Body of pancreas (tissue), 4 donors: Measurements from ENCODE around the gene TMEM50B. TPM values are rescaled to one million over a fixed set of nuclear protein-coding genes. Genes with fewer than 3 reads are reported as not detected.

Experiments used
- ATAC-seq: fragments of 150-250 bp; one replicate; pipeline ENCODE4 v1.9.1; 2016
- DNase-seq, 4 donors: peaks; one replicate each; pipeline ENCODE4 v3.0.0-alpha.2; 2019
- H3K27ac ChIP-seq, 4 donors: fragments of 200-600 bp; sonication (generic); 1 replicate in 3 of 4; 2 replicates in 1 of 4; pipeline versions ENCODE4 v1.5.1 to v1.6.1; 2016 to 2019; ENCODE audit warnings: mild to moderate bottlenecking in 1 of 4, mixed read lengths in 1 of 4, moderate library complexity in 1 of 4
- H3K27me3 ChIP-seq, 2 donors: fragments of 200-600 bp; sonication (generic); one replicate each; pipeline ENCODE4 v1.6.0; 2016; ENCODE audit warnings: mild to moderate bottlenecking in 1 of 2
- H3K36me3 ChIP-seq, 2 donors: fragments of 200-600 bp; sonication (generic); replicated peaks in 1 of 2; 2 replicates each; pipeline ENCODE4 v1.5.1; 2016; ENCODE audit warnings: low read depth in 2 of 2; ENCODE audit not compliant: insufficient read depth in 1 of 2
- H3K4me1 ChIP-seq: fragments of 200-600 bp; sonication (generic); one replicate; pipeline ENCODE4 v1.6.0; 2016
- H3K4me3 ChIP-seq, 2 donors: fragments of 200-600 bp; sonication (generic); 1 replicate in 1 of 2; 2 replicates in 1 of 2; pipeline ENCODE4 v1.5.1; 2016 to 2019
- H3K9me3 ChIP-seq, 3 donors: fragments of 200-600 bp; sonication (generic); 1 replicate in 2 of 3; 2 replicates in 1 of 3; pipeline ENCODE4 v1.5.1; 2016
- CTCF ChIP-seq, 7 experiments: fragments of 450-650 bp in 4 of 7; fragments of 200-600 bp in 3 of 7; sonication (generic) in 3 of 7; IDR thresholded peaks; one replicate each; pipeline ENCODE4 v1.5.1; 2016 to 2019; ENCODE audit warnings: antibody characterized with exemption in 7 of 7
- POLR2A ChIP-seq, 3 donors: fragments of 450-650 bp; IDR thresholded peaks; one replicate each; pipeline ENCODE4 v1.6.1; 2016; ENCODE audit warnings: antibody characterized with exemption in 3 of 3, mild to moderate bottlenecking in 2 of 3
- WGBS, 2 donors: methylation state at CpG; one replicate each; pipeline ENCODE4 v1.1.5; 2017; 5-methylcytosine and 5-hydroxymethylcytosine counted together
- intact Hi-C: fragments of 100-400 bp; cut with DNase I; formaldehyde crosslinking; loops from one replicate; pipeline ENCODE4 v1.15.1; 2023
- total RNA-seq, 2 donors: library from RNA; depleted of rRNA; stranded (reverse); fragments of >200 nt; gene quantifications; one replicate each; pipeline ENCODE4 v1.1.0, GENCODE V29; 2016

TMEM50B gene
- total RNA-seq, 2 donors from 2014 or later = 49.8 to 50.4 TPM

- Histone ChIP-seq H3K4me1 (peaks cover 21% of the 10 kb centered on the region), H3K9me3 (no peaks in the 10 kb centered on the region), H3K27ac (peak overlapping the region; percentile 81 to 90 (median 88)), H3K36me3 (no peaks in the 10 kb centered on the region), H3K4me3 (peak overlapping the region; percentile 42 to 95), H3K27me3 (no peaks in the 10 kb centered on the region)
- peak; percentile 55 to 62 (median 60) for DNase-seq
- intact Hi-C loops = no loop called here
- WGBS, 2 donors = 4 to 7% methylated on average over 14 to 39 of the region's 47 CpGs
- ATAC-seq = peak; percentile 64
- TF ChIP-seq CTCF (IDR thresholded peaks at IDR 0.05) = no peak
- peak in 2 of 3 donors; percentile 55 to 63 for TF ChIP-seq POLR2A (IDR thresholded peaks at IDR 0.05)
These were observed 75.8 kb downstream of the TMEM50B start for GRCh38 chr21:33403786-33404585.

GRCh38 chr21:33403128-33403785, 76.5 kb downstream of the TMEM50B start, which contains the start of gene IFNGR2:
IFNGR2 (plus strand) TSS chr21:33403413; CDS start chr21:33403544, 131 bp downstream.
- WGBS, 2 donors = 0% methylated on average over 45 of the region's 89 CpGs; no CpG with 5 or more reads in 1 of the 2 donors
- peak; percentile 32 to 54 (median 38) for DNase-seq

GRCh38 chr21:33402001-33402979, 77.5 kb downstream of the TMEM50B start:
- no peaks in the 10 kb centered on the region for H3K9me3 ChIP-seq
- H3K36me3 ChIP-seq = no peaks in the 10 kb centered on the region
- WGBS, 2 donors = 61 to 70% methylated on average over 41 to 45 of the region's 45 CpGs
- DNase-seq = peak; percentile 32 to 77 (median 40)
- peak; percentile 13 for ATAC-seq
- peaks cover 21% of the 10 kb centered on the region for H3K4me1 ChIP-seq
- H3K4me3 ChIP-seq = no peak overlapping the region
- intact Hi-C loops = no loop called here
- no peak for TF ChIP-seq CTCF (IDR thresholded peaks at IDR 0.05)
- peak in 2 of 3 donors; percentile 32 to 61 for TF ChIP-seq POLR2A (IDR thresholded peaks at IDR 0.05)
- H3K27me3 ChIP-seq = no peaks in the 10 kb centered on the region
- peak overlapping the region; percentile 81 to 90 (median 88) for H3K27ac ChIP-seq

More at GRCh38 chr21:33403128-33403785, 76.5 kb downstream of the TMEM50B start, which contains the start of gene IFNGR2:
- Histone ChIP-seq H3K4me3 (peak within 1 kb of the TSS; percentile 42 to 95), H3K4me1 (peaks cover 21% of the 10 kb centered on the region), H3K9me3 (no peaks in the 10 kb centered on the region), H3K27me3 (no peaks in the 10 kb centered on the region), H3K27ac (peak within 1 kb of the TSS; percentile 81 to 90 (median 88)), H3K36me3 (no peaks in the 10 kb centered on the region)
- ATAC-seq = peak; percentile 58
- intact Hi-C loops = no loop called here
- TF ChIP-seq POLR2A (IDR thresholded peaks at IDR 0.05) (no peak), CTCF (IDR thresholded peaks at IDR 0.05) (no peak)

- Histone ChIP-seq H3K4me1 (peaks cover 21% of the 10 kb centered on the region), H3K27ac (peak overlapping the region in 1 of 4 donors; percentile 88), H3K36me3 (no peaks in the 10 kb centered on the region), H3K4me3 (no peak overlapping the region), H3K9me3 (no peaks in the 10 kb centered on the region), H3K27me3 (no peaks in the 10 kb centered on the region)
- DNase-seq = peak in 1 of 4 donors; percentile 31
- 66 to 83% methylated on average over 6 of the region's 6 CpGs for WGBS, 2 donors
- TF ChIP-seq CTCF (IDR thresholded peaks at IDR 0.05) = no peak
- peak in 1 of 3 donors; percentile 10 for TF ChIP-seq POLR2A (IDR thresholded peaks at IDR 0.05)
- no peak for ATAC-seq
- intact Hi-C loops = no loop called here
These were observed 78.2 kb downstream of the TMEM50B start for GRCh38 chr21:33401630-33401992.
